Kidney epithelial cell (primary cell): ENCODE results near the gene BCO1. TPM values are rescaled to one million over a fixed set of nuclear protein-coding genes. Genes with fewer than 3 reads are reported as not detected.

Experiments used
- DNase-seq: peaks from one replicate; pipeline ENCODE4 v3.0.0-alpha.2; 2010; ENCODE audit warnings: low read depth
- H3K27me3 ChIP-seq: 2 replicates; pipeline ENCODE4 v1.6.0; 2011; ENCODE audit warnings: low read length; ENCODE audit not compliant: control insufficient read depth, insufficient read depth
- H3K36me3 ChIP-seq: 2 replicates; pipeline ENCODE4 v1.5.1; 2011; ENCODE audit warnings: low read length; ENCODE audit not compliant: control insufficient read depth, insufficient read depth
- H3K4me3 ChIP-seq: 2 replicates; pipeline ENCODE4 v1.5.1; 2011; ENCODE audit warnings: low read depth, mild to moderate bottlenecking, control low read depth, low read length
- CTCF ChIP-seq: IDR thresholded peaks from 2 replicates; pipeline ENCODE4 v1.5.1; 2011; ENCODE audit warnings: mild to moderate bottlenecking, moderate library complexity, low read length, control low read depth, inconsistent platforms; ENCODE audit not compliant: insufficient read depth, poor library complexity, severe bottlenecking
- total RNA-seq: library from RNA; depleted of rRNA; stranded (reverse); fragments of >200 nt; gene quantifications from 2 replicates; pipeline ENCODE4 v1.2.3, GENCODE V29; 2015

The BCO1 gene
- total RNA-seq, 1 donor from 2014 or later, result 0.13 TPM

- no peak for DNase-seq
- Histone ChIP-seq H3K36me3 (no peaks in the 10 kb centered on the region), H3K27me3 (no peaks in the 10 kb centered on the region), H3K4me3 (no peak overlapping the region)
- no peak for TF ChIP-seq CTCF
These were observed 1.2 kb upstream of the BCO1 start for GRCh38 chr16:81237282-81237681.

GRCh38 chr16:81237942-81238295 is 570 bp upstream of the BCO1 start:
- no peak for DNase-seq
- peak overlapping the region; percentile 11 for H3K4me3 ChIP-seq
- no peaks in the 10 kb centered on the region for H3K27me3 ChIP-seq
- H3K36me3 ChIP-seq, result no peaks in the 10 kb centered on the region
- TF ChIP-seq CTCF, result no peak

- no peaks in the 10 kb centered on the region for H3K27me3 ChIP-seq
These were observed 1.1 kb downstream of the BCO1 start for GRCh38 chr16:81239367-81240121.

GRCh38 chr16:81241706-81242105 is 3.2 kb downstream of the BCO1 start:
- no peak for DNase-seq
- Histone ChIP-seq H3K4me3 (no peak overlapping the region), H3K36me3 (no peaks in the 10 kb centered on the region), H3K27me3 (no peaks in the 10 kb centered on the region)
- TF ChIP-seq CTCF, result no peak

More at GRCh38 chr16:81239367-81240121, 1.1 kb downstream of the BCO1 start:
- DNase-seq, result no peak
- H3K36me3 ChIP-seq, result no peaks in the 10 kb centered on the region
- H3K4me3 ChIP-seq, result peak overlapping the region; percentile 11
- no peak for TF ChIP-seq CTCF

GRCh38 chr16:81242977-81243618 is 4.6 kb downstream of the BCO1 start:
- H3K27me3 ChIP-seq, result no peaks in the 10 kb centered on the region
- no peak for TF ChIP-seq CTCF
- H3K36me3 ChIP-seq, result no peaks in the 10 kb centered on the region
- no peak overlapping the region for H3K4me3 ChIP-seq
- DNase-seq, result no peak
